T-helper 1 cell treated with Interleukin-12 subunit alpha and Interleukin-12 subunit beta and Interleukin-4 antibody, amounts not matched to agents 30 μg/mL and 1 μg/mL, for 36 hours (primary cell): Measurements from ENCODE around the gene STAP1.
"Not testable (repeated sequence)": the region's sequence is repeated elsewhere in the genome, so short reads cannot be mapped to it uniquely, and the experiment has no call there.

ENCODE experiments used
- H3K27ac Mint-ChIP-seq: one replicate; pipeline ENCODE4 v1.8.0; 2021; ENCODE audit warnings: mild to moderate bottlenecking, mixed read lengths
- H3K27me3 Mint-ChIP-seq: one replicate; pipeline ENCODE4 v1.8.0; 2021; ENCODE audit warnings: low read depth, mixed read lengths
- H3K36me3 Mint-ChIP-seq: one replicate; pipeline ENCODE4 v1.8.0; 2021; ENCODE audit warnings: low read depth, mixed read lengths
- H3K4me1 Mint-ChIP-seq: one replicate; pipeline ENCODE4 v1.8.0; 2021; ENCODE audit warnings: low read depth, mixed read lengths
- H3K4me3 Mint-ChIP-seq: one replicate; pipeline ENCODE4 v1.8.0; 2021; ENCODE audit warnings: mild to moderate bottlenecking, moderate library complexity, mixed read lengths
- H3K9me3 Mint-ChIP-seq: one replicate; pipeline ENCODE4 v1.8.0; 2021; ENCODE audit warnings: mixed read lengths

STAP1 gene

DNA sequence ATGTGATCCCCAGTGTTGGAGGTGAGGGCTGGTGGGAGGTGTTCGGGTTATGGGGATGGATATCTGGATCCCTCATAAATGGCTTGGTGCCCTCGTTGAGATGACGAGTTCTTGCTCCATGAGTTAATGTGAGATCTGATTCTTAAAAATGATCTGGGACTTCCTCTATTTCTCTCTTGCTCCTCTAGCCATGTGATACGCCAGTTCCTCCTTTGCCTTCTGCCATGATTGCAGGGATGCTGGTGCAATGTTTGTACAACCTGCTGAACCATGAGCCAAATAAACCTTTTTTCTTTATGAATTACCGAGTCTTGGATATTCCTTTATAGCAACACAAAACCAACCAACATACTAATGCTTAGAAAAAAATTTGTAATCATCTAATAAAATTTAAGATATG, 56.6 kb downstream of the STAP1 start:
- no peak overlapping the region for H3K4me3 Mint-ChIP-seq
- peaks cover 52% of the 10 kb centered on the region for H3K36me3 Mint-ChIP-seq
- no peak overlapping the region for H3K27ac Mint-ChIP-seq
- H3K4me1 Mint-ChIP-seq: no peaks in the 10 kb centered on the region
- peaks cover 6% of the 10 kb centered on the region for H3K9me3 Mint-ChIP-seq
- no peaks in the 10 kb centered on the region for H3K27me3 Mint-ChIP-seq

GRCh38 chr4:67616478-67616877, 58.0 kb downstream of the STAP1 start:
- no peaks in the 10 kb centered on the region for H3K9me3 Mint-ChIP-seq
- no peak overlapping the region for H3K27ac Mint-ChIP-seq
- no peaks in the 10 kb centered on the region for H3K27me3 Mint-ChIP-seq
- no peak overlapping the region for H3K4me3 Mint-ChIP-seq
- peaks cover 56% of the 10 kb centered on the region for H3K36me3 Mint-ChIP-seq
- H3K4me1 Mint-ChIP-seq: no peaks in the 10 kb centered on the region

DNA sequence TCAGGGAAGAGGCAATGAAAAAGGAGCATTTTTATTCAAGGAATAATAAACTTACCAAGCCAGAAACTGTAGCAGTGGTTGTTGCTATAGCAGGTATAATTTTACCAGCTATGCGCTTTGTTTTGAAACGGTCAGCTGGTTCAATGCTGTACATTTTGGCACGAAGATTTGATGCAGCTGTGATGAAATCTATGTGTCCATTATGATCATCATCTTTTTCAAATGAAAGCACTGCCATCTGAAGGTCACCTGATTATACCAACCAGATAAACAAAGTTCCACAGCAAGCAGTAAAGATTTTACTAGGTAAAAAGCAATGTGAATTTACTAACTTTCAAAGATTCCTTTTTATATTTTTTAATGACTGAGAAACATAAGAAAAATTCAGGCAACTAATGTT, 66.4 kb downstream of the STAP1 start:
- H3K4me3 Mint-ChIP-seq: no peak overlapping the region
- peaks cover 4% of the 10 kb centered on the region for H3K4me1 Mint-ChIP-seq
- no peaks in the 10 kb centered on the region for H3K27me3 Mint-ChIP-seq

DNA sequence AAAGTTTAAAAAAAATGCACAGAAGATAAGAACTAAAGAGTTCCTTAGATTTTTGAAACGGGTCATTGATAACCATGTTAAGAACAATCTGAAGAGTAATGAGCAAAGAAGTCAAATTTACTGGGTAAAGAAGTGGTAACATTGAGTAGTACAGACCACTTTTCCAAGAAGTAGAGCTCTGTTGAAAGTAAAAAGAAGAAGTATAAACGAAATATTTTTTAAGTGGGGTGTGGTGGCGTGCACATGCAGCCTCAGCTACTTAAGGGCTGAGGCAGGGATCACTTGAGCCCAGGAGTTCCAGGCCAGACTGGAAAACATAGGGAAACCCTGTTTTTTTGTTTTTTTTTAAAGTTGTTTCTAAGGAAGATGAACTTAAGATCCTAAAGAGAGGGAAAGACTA, 74.0 kb downstream of the STAP1 start:
- Mint-ChIP-seq H3K9me3 (no peaks in the 10 kb centered on the region), H3K4me3 (peak overlapping the region; percentile 86)

More for the DNA sequence above, 66.4 kb downstream of the STAP1 start:
- no peak overlapping the region for H3K27ac Mint-ChIP-seq
- peaks cover 46% of the 10 kb centered on the region for H3K36me3 Mint-ChIP-seq
- no peaks in the 10 kb centered on the region for H3K9me3 Mint-ChIP-seq

GRCh38 chr4:67634741-67635140, 76.2 kb downstream of the STAP1 start:
- peaks cover 52% of the 10 kb centered on the region for H3K36me3 Mint-ChIP-seq
- peaks cover 20% of the 10 kb centered on the region for H3K4me1 Mint-ChIP-seq
- peak overlapping the region; percentile 86 for H3K4me3 Mint-ChIP-seq
- no peak overlapping the region for H3K27ac Mint-ChIP-seq
- no peaks in the 10 kb centered on the region for H3K27me3 Mint-ChIP-seq
- no peaks in the 10 kb centered on the region for H3K9me3 Mint-ChIP-seq

More for the DNA sequence above, 74.0 kb downstream of the STAP1 start:
- Mint-ChIP-seq H3K27ac (peak overlapping the region; percentile 82), H3K4me1 (peaks cover 17% of the 10 kb centered on the region), H3K36me3 (peaks cover 50% of the 10 kb centered on the region), H3K27me3 (no peaks in the 10 kb centered on the region)

DNA sequence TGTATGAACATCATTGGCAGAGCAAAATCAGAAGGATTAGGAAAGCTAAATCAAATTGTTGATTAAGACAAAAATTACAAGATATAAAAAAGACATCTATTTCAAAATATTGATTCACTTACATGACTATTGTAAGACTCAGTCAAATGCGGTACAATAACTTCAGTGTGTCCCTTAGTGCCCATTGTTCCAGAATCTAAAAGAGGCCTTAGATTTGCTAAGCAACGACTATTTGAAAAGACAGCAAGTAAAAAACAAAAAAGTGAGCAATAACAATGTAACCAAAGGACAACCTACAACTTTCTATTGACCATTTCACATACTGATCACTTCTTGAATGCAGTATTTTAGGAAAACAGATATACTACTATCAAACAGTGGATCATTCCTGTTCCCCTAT, 76.8 kb downstream of the STAP1 start:
- Mint-ChIP-seq H3K4me3 (no peak overlapping the region), H3K9me3 (no peaks in the 10 kb centered on the region), H3K36me3 (peaks cover 53% of the 10 kb centered on the region), H3K4me1 (peaks cover 23% of the 10 kb centered on the region), H3K27me3 (no peaks in the 10 kb centered on the region), H3K27ac (no peak overlapping the region)

GRCh38 chr4:67636978-67637377, 78.5 kb downstream of the STAP1 start:
- H3K27ac Mint-ChIP-seq, H3K4me3 Mint-ChIP-seq, H3K9me3 Mint-ChIP-seq, H3K27me3 Mint-ChIP-seq: not testable (repeated sequence)
- Mint-ChIP-seq H3K36me3 (peaks cover 48% of the 10 kb centered on the region), H3K4me1 (peaks cover 20% of the 10 kb centered on the region)

DNA sequence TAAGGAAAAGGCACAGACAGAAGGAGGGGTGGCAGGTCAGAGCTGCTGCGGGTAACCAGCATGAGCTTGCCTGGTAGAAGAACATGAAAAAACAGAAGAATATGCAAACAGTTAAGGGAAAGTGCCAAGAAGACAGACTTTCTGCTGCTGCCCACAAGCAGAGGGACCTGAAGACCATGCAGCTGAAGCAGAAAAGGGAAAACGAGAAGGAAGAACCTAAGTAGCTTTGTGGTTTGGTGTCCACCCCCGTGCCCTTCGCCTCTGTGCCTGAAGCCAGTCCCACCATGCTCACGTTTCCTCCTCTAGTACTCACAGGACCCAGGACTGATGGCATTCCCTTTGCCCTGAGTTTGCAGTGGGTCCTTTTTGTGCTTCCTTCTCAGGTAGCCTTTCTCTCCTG, 79.6 kb downstream of the STAP1 start:
- H3K36me3 Mint-ChIP-seq: peaks cover 44% of the 10 kb centered on the region
- peaks cover 21% of the 10 kb centered on the region for H3K4me1 Mint-ChIP-seq
- H3K9me3 Mint-ChIP-seq: no peaks in the 10 kb centered on the region
- no peak overlapping the region for H3K4me3 Mint-ChIP-seq
- H3K27me3 Mint-ChIP-seq: no peaks in the 10 kb centered on the region
- H3K27ac Mint-ChIP-seq: no peak overlapping the region

- H3K36me3 Mint-ChIP-seq: peaks cover 55% of the 10 kb centered on the region
- no peak overlapping the region for H3K27ac Mint-ChIP-seq
- H3K4me1 Mint-ChIP-seq: peaks cover 7% of the 10 kb centered on the region
- H3K9me3 Mint-ChIP-seq: peaks cover 15% of the 10 kb centered on the region
- no peak overlapping the region for H3K4me3 Mint-ChIP-seq
- no peaks in the 10 kb centered on the region for H3K27me3 Mint-ChIP-seq
These were observed 93.0 kb downstream of the STAP1 start for GRCh38 chr4:67651536-67651935.
